Measurements from ENCODE around the gene TAS2R60. TPM values are rescaled to one million over a fixed set of nuclear protein-coding genes. Genes with fewer than 3 reads are reported as not detected.
A peak's percentile ranks its signal among the peaks of the same experiment; 100 is the strongest.

The TAS2R60 gene
- total and polyA plus RNA-seq, 2 of the 8 experiments (the other 6 are each of a cell fraction or from before 2014, with no cell fraction given): 0.15 to 0.32 TPM

- Histone ChIP-seq H4K5ac (ENCODE audit: insufficient read length, low read depth, low read length) (no peak overlapping the region), H2BK120ac (replicated peaks; ENCODE audit: low read depth, low read length) (no peak overlapping the region), H3K23me2 (ENCODE audit: low read depth, low read length) (no peaks in the 10 kb centered on the region), H2BK20ac (ENCODE audit: low read length) (0 out of 2 replicates have a peak overlapping the region, but pooled peaks have one; percentile 10), H3K36me3 (ENCODE audit: control insufficient read depth in 2 of 4, insufficient read depth in 4 of 4, low read length in 3 of 4) (no peaks in the 10 kb centered on the region), H3K4me2 (ENCODE audit: insufficient read depth in 1 of 2, low read depth in 2 of 2, low read length in 2 of 2) (no peak overlapping the region), H3K23ac (ENCODE audit: insufficient read length) (no peak overlapping the region), H3K79me1 (ENCODE audit: low read depth, low read length) (no peaks in the 10 kb centered on the region), H4K8ac (ENCODE audit: extremely low read depth, insufficient read depth, low read length) (no peak overlapping the region), H2BK12ac (ENCODE audit: low read depth, low read length) (no peak overlapping the region), H3K4ac (replicated peaks; ENCODE audit: insufficient read length, low read depth, low read length) (no peak overlapping the region), H3K27me3 (replicated peaks in 1 of 4; ENCODE audit: control insufficient read depth in 3 of 4, extremely low read depth in 1 of 4, insufficient read depth in 3 of 4, low read length in 3 of 4) (no peaks in the 10 kb centered on the region), H4K91ac (replicated peaks; ENCODE audit: insufficient read length, low read length) (no peak overlapping the region), H2AK5ac (ENCODE audit: low read depth, low read length) (no peak overlapping the region), H3K9ac (replicated peaks in 1 of 4; ENCODE audit: extremely low read depth in 1 of 4, low read depth in 3 of 4, low read length in 3 of 4) (no peak overlapping the region), H3K9me3 (ENCODE audit: insufficient read depth in 2 of 2, low read depth in 1 of 2, low read length in 1 of 2) (no peaks in the 10 kb centered on the region), H2BK15ac (ENCODE audit: low read length) (0 out of 2 replicates have a peak overlapping the region, but pooled peaks have one; percentile 41), H3K56ac (replicated peaks; ENCODE audit: insufficient read length, low read depth, low read length) (no peak overlapping the region), H3K4me3 (ENCODE audit: extremely low read depth in 1 of 4, insufficient read depth in 2 of 4, low read depth in 3 of 4, low read length in 4 of 4) (no peak overlapping the region), H3K4me1 (replicated peaks in 1 of 4; ENCODE audit: control insufficient read depth in 3 of 4, insufficient read depth in 4 of 4, low read length in 3 of 4) (peaks cover 2 to 8% (median 6%) of the 10 kb centered on the region in 4 experiments), H3K27ac (ENCODE audit: low read depth, low read length) (no peak overlapping the region), H3K18ac (ENCODE audit: extremely low read depth, low read length) (no peak overlapping the region), H3K14ac (ENCODE audit: insufficient read length) (no peak overlapping the region), H4K20me1 (replicated peaks in 1 of 2; ENCODE audit: control insufficient read depth in 1 of 2, insufficient read depth in 2 of 2, low read length in 2 of 2) (no peaks in the 10 kb centered on the region), H3K79me2 (ENCODE audit: control insufficient read depth in 1 of 2, insufficient read depth in 2 of 2, low read length in 2 of 2) (no peaks in the 10 kb centered on the region), H2BK5ac (ENCODE audit: low read depth, low read length) (no peak overlapping the region), H2AFZ (ENCODE audit: low read length) (no peak overlapping the region)
- ChIA-PET CTCF (ENCODE audit: partially characterized antibody) (interaction anchor here (0.5 to 1.7 kb wide), 2 partner anchors 19 to 59 kb away, joined by 3 read pairs; no protein-coding TSS in a partner anchor), POLR2A (ENCODE audit: partially characterized antibody) (interaction anchor here (0.7 kb wide), 1 partner anchor 11 kb away, joined by 3 read pairs; no protein-coding TSS in a partner anchor)
- no peak for DNase-seq (ENCODE audit: low read depth in 1 of 2, low spot score in 2 of 2)
- 92% methylated on average over 4 of the region's 4 CpGs; no CpG with 5 or more reads in 1 of the 2 experiments for WGBS, 2 experiments (ENCODE audit: extremely low coverage in 1 of 2, insufficient coverage in 1 of 2, insufficient read length in 1 of 2, insufficient replicate concordance in 2 of 2, low coverage in 1 of 2, low lambda C conversion rate in 2 of 2, missing lambda C conversion rate in 1 of 2)
- FAIRE-seq: no peak
- TF ChIP-seq TBP (IDR thresholded peaks at IDR 0.05; ENCODE audit: low read depth, low read length): no peak
- no peak for TF ChIP-seq RAD21 (IDR thresholded peaks at IDR 0.05 in 1 of 2, conservative IDR thresholded peaks at IDR 0.05 in 1 of 2; ENCODE audit: low read depth in 2 of 2, low read length in 2 of 2)
- no peak for TF ChIP-seq JUN (IDR thresholded peaks at IDR 0.05; ENCODE audit: low read depth, low read length)
- no peak for TF ChIP-seq POLR2AphosphoS5 (IDR thresholded peaks at IDR 0.05; ENCODE audit: low read depth, low read length)
- no peak for TF ChIP-seq SAP30 (IDR thresholded peaks at IDR 0.05; ENCODE audit: insufficient read depth, insufficient replicate concordance, low read length)
- TF ChIP-seq FOSL1 (IDR thresholded peaks at IDR 0.05; ENCODE audit: insufficient read depth, low read depth, low read length): no peak
- no peak for TF ChIP-seq ZNF274 (IDR thresholded peaks at IDR 0.05; ENCODE audit: borderline replicate concordance, extremely low read depth, low read length)
- no peak for TF ChIP-seq SP1 (IDR thresholded peaks at IDR 0.05; ENCODE audit: low read depth, low read length)
Observed at GRCh38 chr7:143437578-143437977, 5.7 kb upstream of the TAS2R60 start.
